PC-9 (cell line): Measurements from ENCODE around the gene SMIM8. TPM values are rescaled to one million over a fixed set of nuclear protein-coding genes. Genes with fewer than 3 reads are reported as not detected.
"Not testable (repeated sequence)": the region's sequence is repeated elsewhere in the genome, so short reads cannot be mapped to it uniquely, and the experiment has no call there.

Experiments used
- BruUV-seq: library from RNA; stranded (reverse); fragments of 400-500 nt; replicated peaks from 2 replicates; lab custom pipeline; 2021; lab: Mats Ljungman, UMichigan
- CTCF ChIA-PET: fragments of 300-600 bp; sonication (Branson Sonifier 250); formaldehyde crosslinking; loops from one replicate; lab custom pipeline; 2022; ENCODE audit warnings: antibody characterized with exemption; lab: Charles Lee
- POLR2A ChIA-PET: fragments of 300-600 bp; sonication (Branson Sonifier 250); formaldehyde crosslinking; loops from one replicate; lab custom pipeline; 2022; ENCODE audit warnings: antibody characterized with exemption; ENCODE audit not compliant: unreplicated experiment; lab: Charles Lee
- DNase-seq, 2 experiments: peaks; one replicate each; pipeline versions ENCODE4 v3.0.0 to v3.0.0-alpha.2; 2015 to 2022; ENCODE audit warnings: mixed read lengths in 1 of 2
- H2AFZ ChIP-seq: fragments of 200-600 bp; sonication (generic); 2 replicates; pipeline ENCODE4 v1.8.1; 2017; ENCODE audit warnings: antibody characterized with exemption
- H3F3A ChIP-seq: fragments of 200-600 bp; sonication (generic); 2 replicates; pipeline ENCODE4 v1.8.1; 2017; ENCODE audit warnings: antibody characterized with exemption, mild to moderate bottlenecking, low read depth; ENCODE audit not compliant: insufficient read depth
- H3K27ac ChIP-seq: fragments of 200-600 bp; sonication (generic); 2 replicates; pipeline ENCODE4 v1.6.1; 2016; ENCODE audit warnings: mixed run types
- H3K27me3 ChIP-seq: fragments of 200-600 bp; sonication (generic); 2 replicates; pipeline ENCODE4 v1.6.1; 2016; ENCODE audit warnings: low read depth, mixed run types; ENCODE audit not compliant: insufficient read depth
- H3K36me3 ChIP-seq: fragments of 200-600 bp; sonication (generic); 2 replicates; pipeline ENCODE4 v1.6.1; 2016; ENCODE audit warnings: low read depth, mixed run types
- H3K4me1 ChIP-seq: fragments of 200-600 bp; sonication (generic); replicated peaks from 2 replicates; pipeline ENCODE4 v1.6.1; 2016; ENCODE audit warnings: mixed run types; ENCODE audit not compliant: insufficient read depth
- H3K4me2 ChIP-seq: fragments of 200-600 bp; sonication (generic); 2 replicates; pipeline ENCODE4 v1.6.1; 2017; ENCODE audit warnings: mixed run types
- H3K4me3 ChIP-seq: fragments of 200-600 bp; sonication (generic); 2 replicates; pipeline ENCODE4 v1.6.1; 2016; ENCODE audit warnings: mixed run types
- H3K79me2 ChIP-seq: fragments of 200-600 bp; sonication (generic); 2 replicates; pipeline ENCODE4 v1.6.1; 2017; ENCODE audit warnings: low read depth, mixed run types
- H3K9me2 ChIP-seq: fragments of 200-600 bp; sonication (generic); 2 replicates; pipeline ENCODE4 v1.8.1; 2017; ENCODE audit warnings: mild to moderate bottlenecking; ENCODE audit not compliant: insufficient read depth
- H3K9me3 ChIP-seq: fragments of 200-600 bp; sonication (generic); 2 replicates; pipeline ENCODE4 v1.8.1; 2016; ENCODE audit warnings: low read depth; ENCODE audit not compliant: insufficient read depth
- H4K20me1 ChIP-seq: fragments of 200-600 bp; sonication (generic); 2 replicates; pipeline ENCODE4 v1.8.1; 2017; ENCODE audit not compliant: insufficient read depth
- EZH2 ChIP-seq: fragments of 200-600 bp; sonication (generic); IDR thresholded peaks from 2 replicates; pipeline ENCODE4 v1.8.0; 2017; ENCODE audit warnings: antibody characterized with exemption, low read depth
- intact Hi-C: fragments of 100-400 bp; cut with micrococcal nuclease; formaldehyde crosslinking; loops from one replicate; pipeline ENCODE4 v1.10.0; 2022; ENCODE audit not compliant: unreplicated experiment
- total RNA-seq: library from RNA; stranded (reverse); gene quantifications from 2 replicates; pipeline ENCODE4 v1.2.3, GENCODE V29; 2021
- TF ChIP-seq, protein P1 (sequence below): fragments of 200-600 bp; sonication (generic); conservative IDR thresholded peaks from 2 replicates; pipeline ENCODE4 v1.6.1; 2017; ENCODE audit warnings: mixed run types, antibody characterized with exemption, mild to moderate bottlenecking, moderate library complexity

Gene SMIM8
- total RNA-seq, 1 experiment from 2014 or later: 5.3 TPM

DNA sequence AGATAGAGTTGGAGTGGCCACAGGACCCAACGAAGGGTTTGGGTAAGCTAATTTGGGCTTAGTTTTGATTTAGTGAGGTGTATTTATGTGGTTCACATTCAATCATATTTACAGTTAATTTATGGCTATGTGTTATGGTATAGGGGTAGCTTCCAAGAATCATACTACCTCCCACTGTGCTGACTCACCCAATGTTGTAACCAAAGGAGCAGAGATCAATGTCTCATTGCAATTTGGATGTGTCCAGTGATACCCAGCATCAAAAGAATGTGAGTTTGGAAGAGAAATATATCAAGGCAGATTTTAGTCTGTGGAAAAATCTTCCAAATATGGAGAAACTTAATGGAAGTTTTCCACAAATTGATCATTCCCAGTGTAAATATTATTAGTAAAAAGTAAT lies 25.3 kb upstream of the SMIM8 start:
- Histone ChIP-seq H3K4me1 (no peaks in the 10 kb centered on the region), H3K27me3 (no peaks in the 10 kb centered on the region), H3K4me2 (no peak overlapping the region), H3K27ac (no peak overlapping the region), H2AFZ (no peak overlapping the region), H3F3A (no peaks in the 10 kb centered on the region), H3K9me2 (no peaks in the 10 kb centered on the region; the same call in 1 of the 2 replicates), H3K79me2 (no peaks in the 10 kb centered on the region), H3K36me3 (no peaks in the 10 kb centered on the region), H3K4me3 (no peak overlapping the region), H3K9me3 (no peaks in the 10 kb centered on the region), H4K20me1 (no peaks in the 10 kb centered on the region)
- DNase-seq: no peak
- ChIA-PET POLR2A (no interaction called here), CTCF (no interaction called here)
- TF ChIP-seq, protein P1, sequence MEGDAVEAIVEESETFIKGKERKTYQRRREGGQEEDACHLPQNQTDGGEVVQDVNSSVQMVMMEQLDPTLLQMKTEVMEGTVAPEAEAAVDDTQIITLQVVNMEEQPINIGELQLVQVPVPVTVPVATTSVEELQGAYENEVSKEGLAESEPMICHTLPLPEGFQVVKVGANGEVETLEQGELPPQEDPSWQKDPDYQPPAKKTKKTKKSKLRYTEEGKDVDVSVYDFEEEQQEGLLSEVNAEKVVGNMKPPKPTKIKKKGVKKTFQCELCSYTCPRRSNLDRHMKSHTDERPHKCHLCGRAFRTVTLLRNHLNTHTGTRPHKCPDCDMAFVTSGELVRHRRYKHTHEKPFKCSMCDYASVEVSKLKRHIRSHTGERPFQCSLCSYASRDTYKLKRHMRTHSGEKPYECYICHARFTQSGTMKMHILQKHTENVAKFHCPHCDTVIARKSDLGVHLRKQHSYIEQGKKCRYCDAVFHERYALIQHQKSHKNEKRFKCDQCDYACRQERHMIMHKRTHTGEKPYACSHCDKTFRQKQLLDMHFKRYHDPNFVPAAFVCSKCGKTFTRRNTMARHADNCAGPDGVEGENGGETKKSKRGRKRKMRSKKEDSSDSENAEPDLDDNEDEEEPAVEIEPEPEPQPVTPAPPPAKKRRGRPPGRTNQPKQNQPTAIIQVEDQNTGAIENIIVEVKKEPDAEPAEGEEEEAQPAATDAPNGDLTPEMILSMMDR: no peak
- TF ChIP-seq EZH2: no peak
- intact Hi-C loops: no loop called here
- no TSS peak for BruUV-seq

DNA sequence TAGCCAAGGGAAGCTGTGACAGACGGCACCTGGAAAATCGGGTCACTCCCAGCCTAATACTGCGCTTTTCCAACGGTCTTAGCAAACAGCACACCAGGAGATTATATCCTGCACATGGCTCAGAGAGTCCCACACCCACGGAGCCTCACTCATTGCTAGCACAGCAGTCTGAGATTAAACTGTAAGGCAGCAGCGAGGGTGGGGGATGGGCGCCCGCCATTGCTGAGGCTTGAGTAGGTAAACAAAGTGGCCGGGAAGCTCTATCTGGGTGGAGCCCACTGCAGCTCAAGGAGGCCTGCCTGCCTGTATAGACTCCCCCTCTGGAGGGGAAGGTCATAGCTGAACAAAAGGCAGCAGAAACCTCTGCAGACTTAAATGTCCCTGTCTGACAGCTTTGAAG lies 21.1 kb upstream of the SMIM8 start:
- H2AFZ ChIP-seq, H3K4me2 ChIP-seq, H3K9me3 ChIP-seq, H3K79me2 ChIP-seq, H3K4me3 ChIP-seq, CTCF ChIA-PET, H3K36me3 ChIP-seq, intact Hi-C loops, H3K27ac ChIP-seq, POLR2A ChIA-PET, H4K20me1 ChIP-seq, DNase-seq, H3F3A ChIP-seq, H3K27me3 ChIP-seq, H3K9me2 ChIP-seq, H3K4me1 ChIP-seq, BruUV-seq: not testable (repeated sequence)

- no peaks in the 10 kb centered on the region for H3K36me3 ChIP-seq
- DNase-seq: no peak
- POLR2A ChIA-PET: no interaction called here
- no peak overlapping the region for H2AFZ ChIP-seq
- no peak overlapping the region for H3K4me3 ChIP-seq
- no peaks in the 10 kb centered on the region for H3K9me3 ChIP-seq
- H3K4me1 ChIP-seq: no peaks in the 10 kb centered on the region
- H3K27ac ChIP-seq: no peak overlapping the region
- intact Hi-C loops: no loop called here
- CTCF ChIA-PET: no interaction called here
- TF ChIP-seq EZH2: no peak
- TF ChIP-seq, protein P1: no peak
- no peaks in the 10 kb centered on the region; the same call in 1 of the 2 replicates for H3K27me3 ChIP-seq
- no peaks in the 10 kb centered on the region for H3K79me2 ChIP-seq
- no peak overlapping the region for H3K4me2 ChIP-seq
- no peaks in the 10 kb centered on the region for H3F3A ChIP-seq
- no TSS peak for BruUV-seq
- H3K9me2 ChIP-seq: no peaks in the 10 kb centered on the region
- no peaks in the 10 kb centered on the region for H4K20me1 ChIP-seq
Measured at GRCh38 chr6:87308970-87309369, 13.4 kb upstream of the SMIM8 start.

GRCh38 chr6:87312860-87313259 lies 9.5 kb upstream of the SMIM8 start:
- ChIA-PET POLR2A (no interaction called here), CTCF (interaction anchor here (0.7 kb wide), 1 partner anchor 1557 kb away, joined by 3 read pairs; no protein-coding TSS in a partner anchor)
- no peaks in the 10 kb centered on the region for H4K20me1 ChIP-seq
- H3K4me2 ChIP-seq: no peak overlapping the region
- no peaks in the 10 kb centered on the region for H3K36me3 ChIP-seq
- H2AFZ ChIP-seq: no peak overlapping the region
- H3K4me3 ChIP-seq: no peak overlapping the region
- H3K9me2 ChIP-seq: no peaks in the 10 kb centered on the region
- no peaks in the 10 kb centered on the region for H3K9me3 ChIP-seq
- no peaks in the 10 kb centered on the region for H3K79me2 ChIP-seq
- BruUV-seq: no TSS peak
- TF ChIP-seq, protein P1: no peak
- TF ChIP-seq EZH2: no peak
- H3K27ac ChIP-seq: no peak overlapping the region
- intact Hi-C loops: no loop called here
- no peaks in the 10 kb centered on the region; the same call in 1 of the 2 replicates for H3K27me3 ChIP-seq
- H3K4me1 ChIP-seq: no peaks in the 10 kb centered on the region
- no peak for DNase-seq
- no peaks in the 10 kb centered on the region for H3F3A ChIP-seq
